ENCODE measurements around the gene HHIPL1. TPM values are rescaled to one million over a fixed set of nuclear protein-coding genes. Genes with fewer than 3 reads are reported as not detected.

Gene HHIPL1
- 1 to 10 TPM; 2.5 to 7.7 TPM for total RNA-seq
- polyA plus RNA-seq: under 1 TPM; 0.51 to 0.63 TPM
- long read RNA-seq, donor 1, partial matches to known transcripts: 1 of 2 reads
- long read RNA-seq, donor 1, other reads (novel, unspliced or antisense): 0 of 2 reads
- long read RNA-seq, donor 2, full-length matches to known transcripts: 7 of 14 reads
- long read RNA-seq, donor 2, partial matches to known transcripts: 6 of 14 reads
- long read RNA-seq, donor 2, other reads (novel, unspliced or antisense): 1 of 14 reads

GRCh38 chr14:99644723-99645544 lies at the start of gene HHIPL1:
Gene HHIPL1, plus strand, starts transcription at chr14:99645129. Its CDS starts 79 bp downstream, at chr14:99645208.
- peak; percentile 48 for ATAC-seq (ENCODE audit: low FRiP score)
- intact Hi-C loops (cut with DNase I): no loop called here
- Histone ChIP-seq H3K36me3 (ENCODE audit: control insufficient read depth in 1 of 2, insufficient read depth in 2 of 2, low read length in 1 of 2) (no peaks in the 10 kb centered on the region), H3K4me3 (ENCODE audit: low read length in 2 of 2) (peak within 1 kb of the TSS; percentile 6 to 24), H3K27me3 (ENCODE audit: control insufficient read depth in 1 of 2, insufficient read depth in 2 of 2, low read length in 1 of 2) (no peaks in the 10 kb centered on the region), H3K27ac (ENCODE audit: low read depth in 1 of 2, low read length in 2 of 2) (no peak within 1 kb of the TSS), H3K9me3 (ENCODE audit: control insufficient read depth, low read length) (no peaks in the 10 kb centered on the region), H3K4me1 (ENCODE audit: control insufficient read depth in 1 of 2, insufficient read depth in 2 of 2, low read length in 2 of 2) (no peaks in the 10 kb centered on the region)
- DNase-seq: no peak
- WGBS, 2 donors: 8 to 10% methylated on average over 71 to 91 of the region's 91 CpGs

DNA sequence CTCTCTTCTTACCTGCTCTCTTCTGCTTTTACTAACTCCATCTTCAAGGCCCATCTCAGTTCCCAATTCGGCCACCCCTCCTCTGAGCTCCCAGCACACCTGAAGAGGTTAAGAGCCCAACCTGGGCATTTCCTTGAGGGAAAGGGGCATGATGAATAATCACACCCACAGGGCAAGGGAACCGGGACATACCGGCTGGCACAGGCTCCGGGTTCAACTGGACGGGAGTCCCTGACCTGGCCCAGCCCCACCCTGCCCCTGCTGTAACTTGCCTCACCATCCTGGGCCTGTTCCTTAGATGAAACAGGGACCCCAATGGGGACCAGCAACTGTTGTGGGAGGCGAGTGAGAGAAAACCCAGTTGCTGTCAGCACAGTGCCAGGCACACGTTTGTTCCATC lies 49.4 kb upstream of the HHIPL1 start:
- Histone ChIP-seq H3K9me3 (ENCODE audit: control insufficient read depth, low read length) (no peaks in the 10 kb centered on the region), H3K4me3 (ENCODE audit: low read length in 2 of 2) (no peak overlapping the region), H3K4me1 (ENCODE audit: control insufficient read depth in 1 of 2, insufficient read depth in 2 of 2, low read length in 2 of 2) (no peaks in the 10 kb centered on the region), H3K27ac (ENCODE audit: low read depth in 1 of 2, low read length in 2 of 2) (no peak overlapping the region), H3K36me3 (ENCODE audit: control insufficient read depth in 1 of 2, insufficient read depth in 2 of 2, low read length in 1 of 2) (no peaks in the 10 kb centered on the region), H3K27me3 (ENCODE audit: control insufficient read depth in 1 of 2, insufficient read depth in 2 of 2, low read length in 1 of 2) (no peaks in the 10 kb centered on the region)
- ATAC-seq (ENCODE audit: low FRiP score): no peak
- no peak for DNase-seq
- intact Hi-C loops (cut with DNase I): no loop called here
- 86 to 89% methylated on average over 7 of the region's 7 CpGs for WGBS, 2 donors

- ATAC-seq (ENCODE audit: low FRiP score): no peak
- DNase-seq: no peak
- intact Hi-C loops (cut with DNase I): no loop called here
- 74 to 78% methylated on average over 10 of the region's 10 CpGs for WGBS, 2 donors
- no peaks in the 10 kb centered on the region for H3K36me3 ChIP-seq (ENCODE audit: control insufficient read depth in 1 of 2, insufficient read depth in 2 of 2, low read length in 1 of 2)
- H3K27ac ChIP-seq (ENCODE audit: low read depth in 1 of 2, low read length in 2 of 2): no peak overlapping the region
- no peak overlapping the region for H3K4me3 ChIP-seq (ENCODE audit: low read length in 2 of 2)
- H3K27me3 ChIP-seq (ENCODE audit: control insufficient read depth in 1 of 2, insufficient read depth in 2 of 2, low read length in 1 of 2): no peaks in the 10 kb centered on the region
- H3K9me3 ChIP-seq (ENCODE audit: control insufficient read depth, low read length): no peaks in the 10 kb centered on the region
- H3K4me1 ChIP-seq (ENCODE audit: control insufficient read depth in 1 of 2, insufficient read depth in 2 of 2, low read length in 2 of 2): no peaks in the 10 kb centered on the region
Measured at GRCh38 chr14:99596071-99596627, 48.8 kb upstream of the HHIPL1 start.

DNA sequence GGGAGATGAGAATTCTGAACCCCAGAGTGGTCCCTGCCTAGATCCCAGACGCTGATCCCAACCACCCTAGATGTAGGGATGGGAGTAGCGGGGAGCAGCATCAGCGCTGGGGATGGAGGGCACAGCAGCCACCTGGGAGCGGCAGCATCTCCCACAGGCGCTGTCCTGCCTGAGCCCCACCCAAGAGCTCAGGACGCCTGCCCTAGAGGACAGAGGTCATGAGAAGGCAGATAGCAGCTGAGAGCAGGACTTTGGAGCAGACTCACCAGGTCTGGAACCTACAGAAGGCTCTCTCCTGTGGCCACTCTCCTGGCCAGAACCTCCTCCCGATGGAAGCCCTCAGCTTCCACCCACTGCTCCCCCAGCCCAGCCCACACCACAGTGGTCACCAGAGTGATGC lies 48.2 kb upstream of the HHIPL1 start:
- H3K4me3 ChIP-seq (ENCODE audit: low read length in 2 of 2): no peak overlapping the region
- no peaks in the 10 kb centered on the region for H3K9me3 ChIP-seq (ENCODE audit: control insufficient read depth, low read length)
- DNase-seq (no peak), ATAC-seq (ENCODE audit: low FRiP score) (no peak)
- WGBS, 2 donors: 95 to 96% methylated on average over 7 of the region's 7 CpGs
- H3K36me3 ChIP-seq (ENCODE audit: control insufficient read depth in 1 of 2, insufficient read depth in 2 of 2, low read length in 1 of 2): no peaks in the 10 kb centered on the region
- intact Hi-C loops (cut with DNase I): no loop called here
- H3K27ac ChIP-seq (ENCODE audit: low read depth in 1 of 2, low read length in 2 of 2): no peak overlapping the region
- no peaks in the 10 kb centered on the region for H3K4me1 ChIP-seq (ENCODE audit: control insufficient read depth in 1 of 2, insufficient read depth in 2 of 2, low read length in 2 of 2)
- no peaks in the 10 kb centered on the region for H3K27me3 ChIP-seq (ENCODE audit: control insufficient read depth in 1 of 2, insufficient read depth in 2 of 2, low read length in 1 of 2)

GRCh38 chr14:99597911-99598600 lies 46.9 kb upstream of the HHIPL1 start:
- intact Hi-C loops (cut with DNase I): no loop called here
- no peaks in the 10 kb centered on the region for H3K4me1 ChIP-seq (ENCODE audit: control insufficient read depth in 1 of 2, insufficient read depth in 2 of 2, low read length in 2 of 2)
- no peak overlapping the region for H3K4me3 ChIP-seq (ENCODE audit: low read length in 2 of 2)
- WGBS, 2 donors: 96 to 98% methylated on average over 20 of the region's 20 CpGs
- H3K27me3 ChIP-seq (ENCODE audit: control insufficient read depth in 1 of 2, insufficient read depth in 2 of 2, low read length in 1 of 2): no peaks in the 10 kb centered on the region
- H3K36me3 ChIP-seq (ENCODE audit: control insufficient read depth in 1 of 2, insufficient read depth in 2 of 2, low read length in 1 of 2): no peaks in the 10 kb centered on the region
- ATAC-seq (ENCODE audit: low FRiP score): no peak
- no peak for DNase-seq
- no peak overlapping the region for H3K27ac ChIP-seq (ENCODE audit: low read depth in 1 of 2, low read length in 2 of 2)
- H3K9me3 ChIP-seq (ENCODE audit: control insufficient read depth, low read length): no peaks in the 10 kb centered on the region

GRCh38 chr14:99598774-99599173 lies 46.2 kb upstream of the HHIPL1 start:
- no peak for DNase-seq
- intact Hi-C loops (cut with DNase I): no loop called here
- H3K9me3 ChIP-seq (ENCODE audit: control insufficient read depth, low read length): no peaks in the 10 kb centered on the region
- WGBS, 2 donors: 89 to 93% methylated on average over 3 of the region's 3 CpGs
- H3K27ac ChIP-seq (ENCODE audit: low read depth in 1 of 2, low read length in 2 of 2): no peak overlapping the region
- ATAC-seq (ENCODE audit: low FRiP score): no peak
- no peaks in the 10 kb centered on the region for H3K36me3 ChIP-seq (ENCODE audit: control insufficient read depth in 1 of 2, insufficient read depth in 2 of 2, low read length in 1 of 2)
- H3K4me1 ChIP-seq (ENCODE audit: control insufficient read depth in 1 of 2, insufficient read depth in 2 of 2, low read length in 2 of 2): no peaks in the 10 kb centered on the region
- no peaks in the 10 kb centered on the region for H3K27me3 ChIP-seq (ENCODE audit: control insufficient read depth in 1 of 2, insufficient read depth in 2 of 2, low read length in 1 of 2)
- no peak overlapping the region for H3K4me3 ChIP-seq (ENCODE audit: low read length in 2 of 2)

DNA sequence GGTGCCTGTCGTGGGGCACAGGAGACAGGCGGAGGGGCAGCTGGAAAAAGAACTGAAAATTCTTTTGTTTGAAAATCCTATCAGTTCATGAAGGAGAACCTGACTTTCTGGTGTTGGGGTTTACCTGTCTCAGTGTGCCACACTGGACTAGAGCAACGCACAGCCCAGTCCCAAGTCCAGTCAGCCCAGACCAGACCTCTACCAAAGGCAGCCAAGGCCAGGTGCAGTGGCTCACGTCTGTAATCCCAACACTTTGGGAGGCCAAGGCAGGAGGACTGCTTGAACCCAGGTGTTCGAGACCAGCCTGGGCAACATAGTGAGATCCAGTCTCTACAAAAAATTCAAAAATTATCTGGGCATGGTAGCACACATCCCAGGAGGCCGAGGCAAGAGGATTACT lies 45.5 kb upstream of the HHIPL1 start:
- no peaks in the 10 kb centered on the region for H3K4me1 ChIP-seq (ENCODE audit: control insufficient read depth in 1 of 2, insufficient read depth in 2 of 2, low read length in 2 of 2)

DNA sequence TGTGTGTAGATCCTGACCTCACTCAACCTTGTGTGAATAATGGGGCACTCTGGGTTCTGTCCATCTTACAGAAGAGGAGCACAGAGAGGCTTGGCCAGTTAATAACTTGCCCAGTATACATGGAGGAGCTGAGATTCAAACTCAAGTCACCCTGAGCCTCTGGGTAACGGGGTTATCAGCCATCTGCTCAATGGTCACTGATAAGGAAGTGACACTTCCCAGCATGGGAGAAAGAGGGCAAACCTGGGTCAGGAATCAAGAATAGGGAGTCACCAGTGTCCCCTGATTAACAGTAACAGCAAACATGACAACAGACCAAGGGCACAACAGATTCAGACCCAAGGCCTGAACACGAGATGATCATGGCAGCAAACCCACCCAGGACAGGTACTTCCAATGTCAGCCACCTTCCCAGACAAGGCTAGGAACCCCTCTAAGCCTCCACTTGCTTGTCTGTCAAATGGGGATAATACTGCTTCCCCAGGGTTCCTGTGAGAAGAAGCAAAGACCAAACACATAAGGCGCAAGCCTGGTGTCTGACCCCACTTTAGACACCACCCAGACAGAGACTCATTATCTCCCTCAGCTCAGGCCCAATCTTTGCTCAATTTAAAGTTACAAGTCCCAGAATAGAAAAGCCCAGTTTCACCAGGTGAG lies 44.6 kb upstream of the HHIPL1 start:
- no peak overlapping the region for H3K4me3 ChIP-seq (ENCODE audit: low read length in 2 of 2)
- no peaks in the 10 kb centered on the region for H3K27me3 ChIP-seq (ENCODE audit: control insufficient read depth in 1 of 2, insufficient read depth in 2 of 2, low read length in 1 of 2)
- DNase-seq (no peak), ATAC-seq (ENCODE audit: low FRiP score) (no peak)
- H3K4me1 ChIP-seq (ENCODE audit: control insufficient read depth in 1 of 2, insufficient read depth in 2 of 2, low read length in 2 of 2): no peaks in the 10 kb centered on the region
- no peaks in the 10 kb centered on the region for H3K36me3 ChIP-seq (ENCODE audit: control insufficient read depth in 1 of 2, insufficient read depth in 2 of 2, low read length in 1 of 2)
- no peak overlapping the region for H3K27ac ChIP-seq (ENCODE audit: low read depth in 1 of 2, low read length in 2 of 2)
- intact Hi-C loops (cut with DNase I): loop anchor here in 1 of 2 donors (10.0 kb wide), 2 partner anchors 116 to 566 kb away; partner anchors contain the start of genes CCNK and SETD3
- WGBS, 2 donors: 91 to 92% methylated on average over 3 of the region's 3 CpGs
- no peaks in the 10 kb centered on the region for H3K9me3 ChIP-seq (ENCODE audit: control insufficient read depth, low read length)

More for the DNA sequence above, 45.5 kb upstream of the HHIPL1 start:
- Histone ChIP-seq H3K27me3 (ENCODE audit: control insufficient read depth in 1 of 2, insufficient read depth in 2 of 2, low read length in 1 of 2) (no peaks in the 10 kb centered on the region), H3K9me3 (ENCODE audit: control insufficient read depth, low read length) (no peaks in the 10 kb centered on the region), H3K27ac (ENCODE audit: low read depth in 1 of 2, low read length in 2 of 2) (no peak overlapping the region), H3K36me3 (ENCODE audit: control insufficient read depth in 1 of 2, insufficient read depth in 2 of 2, low read length in 1 of 2) (no peaks in the 10 kb centered on the region), H3K4me3 (ENCODE audit: low read length in 2 of 2) (no peak overlapping the region)
- ATAC-seq (ENCODE audit: low FRiP score) (no peak), DNase-seq (no peak)
- WGBS, 2 donors: 85 to 90% methylated on average over 6 of the region's 6 CpGs
- intact Hi-C loops (cut with DNase I): no loop called here

All from aorta (tissue), 5 donors.